CD4-positive, alpha-beta T cell treated with Interleukin-17A for 1 hour (primary cell): ENCODE data around the gene CEP20.

ENCODE experiments used
- DNase-seq: peaks from one replicate; pipeline ENCODE4 v3.0.0-alpha.2; 2020

CEP20 gene

GRCh38 chr16:15897121-15897780 lies 8.8 kb upstream of the CEP20 start:
- DNase-seq = no peak

- no peak for DNase-seq
Observed at GRCh38 chr16:15894571-15895374, 6.4 kb upstream of the CEP20 start.

- no peak for DNase-seq
Observed at GRCh38 chr16:15891508-15891907, 3.1 kb upstream of the CEP20 start.

GRCh38 chr16:15887283-15887682 lies 1.1 kb downstream of the CEP20 start:
- no peak for DNase-seq

- DNase-seq = no peak
Observed at GRCh38 chr16:15886078-15886477, 2.3 kb downstream of the CEP20 start.

GRCh38 chr16:15885560-15886001 lies 2.8 kb downstream of the CEP20 start:
- DNase-seq = no peak

- DNase-seq = no peak
Observed at GRCh38 chr16:15882563-15882962, 5.8 kb downstream of the CEP20 start.

GRCh38 chr16:15881794-15882379 lies 6.5 kb downstream of the CEP20 start:
- DNase-seq = no peak

- no peak for DNase-seq
Observed at GRCh38 chr16:15880434-15881308, 7.7 kb downstream of the CEP20 start.

- DNase-seq = no peak
Observed at GRCh38 chr16:15879255-15879811, 9.1 kb downstream of the CEP20 start.

GRCh38 chr16:15876503-15876902 lies 11.9 kb downstream of the CEP20 start:
- DNase-seq = no peak

- no peak for DNase-seq
Observed at GRCh38 chr16:15874745-15875314, 13.6 kb downstream of the CEP20 start.

GRCh38 chr16:15873737-15874136 lies 14.7 kb downstream of the CEP20 start:
- no peak for DNase-seq

GRCh38 chr16:15873301-15873700 lies 15.1 kb downstream of the CEP20 start:
- no peak for DNase-seq

GRCh38 chr16:15870011-15870410 lies 18.4 kb downstream of the CEP20 start:
- DNase-seq = no peak

- DNase-seq = no peak
Observed at GRCh38 chr16:15866451-15866850, 22.0 kb downstream of the CEP20 start.

GRCh38 chr16:15865742-15866141 lies 22.7 kb downstream of the CEP20 start:
- DNase-seq = no peak

- no peak for DNase-seq
Observed at GRCh38 chr16:15864939-15865338, 23.5 kb downstream of the CEP20 start.

GRCh38 chr16:15861996-15862395 lies 26.4 kb downstream of the CEP20 start:
- no peak for DNase-seq

- DNase-seq = no peak
Observed at GRCh38 chr16:15858921-15859668, 29.3 kb downstream of the CEP20 start.

GRCh38 chr16:15857724-15858560 lies 30.5 kb downstream of the CEP20 start:
- DNase-seq = no peak
